K562 (cell line): ENCODE data around the gene ADAMTS2. TPM values are rescaled to one million over a fixed set of nuclear protein-coding genes. Genes with fewer than 3 reads are reported as not detected.

Experiments used
- CGGBP1 ChIP-seq: fragments of 250-450 bp; sonication (Bioruptor Pico); IDR thresholded peaks from 2 replicates; pipeline ENCODE4 v1.9.0; 2021; ENCODE audit warnings: mild to moderate bottlenecking
- CSDE1 ChIP-seq, 2 experiments: fragments of 450-650 bp; IDR thresholded peaks; 2 replicates each; pipeline ENCODE4 v1.6.1; 2016; ENCODE audit warnings: mild to moderate bottlenecking in 1 of 2
- CUX1 ChIP-seq: fragments of 200-800 bp; sonication (Bioruptor generic); IDR thresholded peaks from 2 replicates; pipeline ENCODE4 v1.6.1; 2016; ENCODE audit warnings: missing genetic modification characterization, missing compliant biosample characterization
- PHF8 ChIP-seq: fragments of 200-600 bp; sonication (generic); IDR thresholded peaks from 2 replicates; pipeline ENCODE4 v1.6.1; 2012; ENCODE audit warnings: mixed run types, mild to moderate bottlenecking, inconsistent platforms, low read length, moderate library complexity, borderline replicate concordance
- TAL1 ChIP-seq: fragments of 450-650 bp; IDR thresholded peaks from 2 replicates; pipeline ENCODE4 v1.6.1; 2016; ENCODE audit warnings: mild to moderate bottlenecking
- TSHZ1 ChIP-seq: fragments of 250-450 bp; sonication (Bioruptor Pico); IDR thresholded peaks from 2 replicates; pipeline ENCODE4 v1.4.0; 2020; ENCODE audit warnings: mild to moderate bottlenecking, moderate library complexity
- ZNF143 ChIP-seq: sonication (generic); formaldehyde crosslinking; IDR thresholded peaks from 2 replicates; pipeline ENCODE4 v1.9.0; 2022; ENCODE audit warnings: mild to moderate bottlenecking, missing genetic modification reagents
- ZNF436 ChIP-seq: fragments of 250-450, 450-650 bp; sonication (Bioruptor Pico); formaldehyde crosslinking; IDR thresholded peaks from 2 replicates; pipeline ENCODE4 v1.7.0; 2020; ENCODE audit warnings: mild to moderate bottlenecking
- ZNF449 ChIP-seq: fragments of 250-450 bp; sonication (Bioruptor Pico); IDR thresholded peaks from 2 replicates; pipeline ENCODE4 v1.8.0; 2022; ENCODE audit warnings: moderate library complexity, mild to moderate bottlenecking, inconsistent platforms
- ZNF639 ChIP-seq, 2 experiments: fragments of 200-800 bp in 1 of 2; sonication (Bioruptor generic) in 1 of 2; sonication (generic) in 1 of 2; formaldehyde crosslinking in 1 of 2; IDR thresholded peaks in 1 of 2; conservative IDR thresholded peaks in 1 of 2; 2 replicates each; pipeline versions ENCODE4 v1.5.0 to v1.6.1; 2016 to 2020; ENCODE audit warnings: missing compliant biosample characterization in 1 of 2, missing genetic modification characterization in 1 of 2, missing genetic modification reagents in 1 of 2
- polyA plus RNA-seq, 8 experiments: library from polyadenylated mRNA; depleted of rRNA in 4 of 8; stranded (reverse) in 5 of 8; unstranded in 3 of 8; fragments of >200 nt; fragmentation: Nextera tagmentation in 2 of 8; fragmentation: Illumina TruSeq in 1 of 8; extraction: Ambion mirVana in 2 of 8; extraction: Trizol in 1 of 8; gene quantifications; 2 replicates each; pipeline versions ENCODE4 v1.2.1 to v1.2.3, GENCODE V29; 2011 to 2014; ENCODE audit warnings: inconsistent platforms in 1 of 8, missing spikeins in 1 of 8
- total RNA-seq, 7 experiments: library from RNA; depleted of rRNA in 6 of 7; stranded (reverse); fragments of >200 nt in 6 of 7; fragmentation: Illumina TruSeq in 2 of 7; extraction: Trizol in 2 of 7; gene quantifications; 2 replicates each; pipeline versions ENCODE4 v1.2.1 to v1.2.3, GENCODE V29; 2011 to 2021; ENCODE audit warnings: low replicate concordance in 1 of 7

The ADAMTS2 gene
- total and polyA plus RNA-seq, 9 of the 15 experiments (the other 6 are each of a cell fraction or from before 2014, with no cell fraction given), result not detected

- no peak for TF ChIP-seq TSHZ1
- no peak for TF ChIP-seq ZNF436 (CRISPR knock-in tag)
- no peak for TF ChIP-seq ZNF143
- no peak for TF ChIP-seq PHF8
- no peak for TF ChIP-seq TAL1
- no peak for TF ChIP-seq ZNF449 (CRISPR knock-in tag)
- no peak for TF ChIP-seq CUX1 (CRISPR knock-in tag)
- no peak for TF ChIP-seq ZNF639 (CRISPR knock-in tag; conservative IDR thresholded peaks at IDR 0.05 in 1 of 2, IDR thresholded peaks at IDR 0.05 in 1 of 2)
- TF ChIP-seq CGGBP1, result no peak
- no peak for TF ChIP-seq CSDE1 (IDR thresholded peaks at IDR 0.05)
Measured at GRCh38 chr5:179355976-179356974, 11.0 kb upstream of the ADAMTS2 start (continued).
